ENCODE data around the gene ATP6V0C. TPM values are rescaled to one million over a fixed set of nuclear protein-coding genes. Genes with fewer than 3 reads are reported as not detected.

The ATP6V0C gene
- total and polyA plus RNA-seq, 2 of the 8 experiments (the other 6 are each of a cell fraction or from before 2014, with no cell fraction given): 125 to 176 TPM

DNA sequence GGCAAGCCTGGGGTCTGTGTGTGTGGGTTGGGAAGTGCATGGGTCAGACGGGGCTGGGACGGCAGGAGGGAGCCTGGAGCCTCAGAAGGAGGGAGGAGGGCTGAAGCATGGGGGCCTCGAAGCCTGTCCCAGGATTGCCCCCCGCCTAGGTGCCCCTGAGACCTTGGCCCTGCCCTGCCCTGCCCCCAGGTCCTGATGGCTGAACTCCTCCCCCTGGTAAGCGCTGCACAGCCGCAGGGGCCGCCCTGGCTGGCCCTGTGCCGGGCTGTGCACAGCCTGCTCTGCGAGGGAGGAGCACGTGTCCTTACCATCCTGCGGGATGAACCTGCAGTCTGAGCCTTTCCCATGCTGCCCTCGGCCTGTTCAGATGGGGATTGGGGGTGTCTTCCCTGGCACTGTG, 49.4 kb upstream of the ATP6V0C start (continued):
- TF ChIP-seq, protein P1, sequence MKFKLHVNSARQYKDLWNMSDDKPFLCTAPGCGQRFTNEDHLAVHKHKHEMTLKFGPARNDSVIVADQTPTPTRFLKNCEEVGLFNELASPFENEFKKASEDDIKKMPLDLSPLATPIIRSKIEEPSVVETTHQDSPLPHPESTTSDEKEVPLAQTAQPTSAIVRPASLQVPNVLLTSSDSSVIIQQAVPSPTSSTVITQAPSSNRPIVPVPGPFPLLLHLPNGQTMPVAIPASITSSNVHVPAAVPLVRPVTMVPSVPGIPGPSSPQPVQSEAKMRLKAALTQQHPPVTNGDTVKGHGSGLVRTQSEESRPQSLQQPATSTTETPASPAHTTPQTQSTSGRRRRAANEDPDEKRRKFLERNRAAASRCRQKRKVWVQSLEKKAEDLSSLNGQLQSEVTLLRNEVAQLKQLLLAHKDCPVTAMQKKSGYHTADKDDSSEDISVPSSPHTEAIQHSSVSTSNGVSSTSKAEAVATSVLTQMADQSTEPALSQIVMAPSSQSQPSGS (IDR thresholded peaks at IDR 0.05; ENCODE audit: low read length): no peak
- no peak for TF ChIP-seq SP1 (IDR thresholded peaks at IDR 0.05; ENCODE audit: low read depth, low read length)
- no peak for TF ChIP-seq SP4 (IDR thresholded peaks at IDR 0.05; ENCODE audit: low read length)
- TF ChIP-seq JUND (IDR thresholded peaks at IDR 0.05; ENCODE audit: low read length): no peak
- no peak for TF ChIP-seq MAX (IDR thresholded peaks at IDR 0.05)
- TF ChIP-seq NRF1 (IDR thresholded peaks at IDR 0.05; ENCODE audit: low read depth, low read length): no peak
- TF ChIP-seq EGR1 (IDR thresholded peaks at IDR 0.05; ENCODE audit: borderline replicate concordance, low read depth, low read length): no peak
- TF ChIP-seq CEBPB (IDR thresholded peaks at IDR 0.05; ENCODE audit: low read depth, low read length): no peak
- TF ChIP-seq, protein P2, sequence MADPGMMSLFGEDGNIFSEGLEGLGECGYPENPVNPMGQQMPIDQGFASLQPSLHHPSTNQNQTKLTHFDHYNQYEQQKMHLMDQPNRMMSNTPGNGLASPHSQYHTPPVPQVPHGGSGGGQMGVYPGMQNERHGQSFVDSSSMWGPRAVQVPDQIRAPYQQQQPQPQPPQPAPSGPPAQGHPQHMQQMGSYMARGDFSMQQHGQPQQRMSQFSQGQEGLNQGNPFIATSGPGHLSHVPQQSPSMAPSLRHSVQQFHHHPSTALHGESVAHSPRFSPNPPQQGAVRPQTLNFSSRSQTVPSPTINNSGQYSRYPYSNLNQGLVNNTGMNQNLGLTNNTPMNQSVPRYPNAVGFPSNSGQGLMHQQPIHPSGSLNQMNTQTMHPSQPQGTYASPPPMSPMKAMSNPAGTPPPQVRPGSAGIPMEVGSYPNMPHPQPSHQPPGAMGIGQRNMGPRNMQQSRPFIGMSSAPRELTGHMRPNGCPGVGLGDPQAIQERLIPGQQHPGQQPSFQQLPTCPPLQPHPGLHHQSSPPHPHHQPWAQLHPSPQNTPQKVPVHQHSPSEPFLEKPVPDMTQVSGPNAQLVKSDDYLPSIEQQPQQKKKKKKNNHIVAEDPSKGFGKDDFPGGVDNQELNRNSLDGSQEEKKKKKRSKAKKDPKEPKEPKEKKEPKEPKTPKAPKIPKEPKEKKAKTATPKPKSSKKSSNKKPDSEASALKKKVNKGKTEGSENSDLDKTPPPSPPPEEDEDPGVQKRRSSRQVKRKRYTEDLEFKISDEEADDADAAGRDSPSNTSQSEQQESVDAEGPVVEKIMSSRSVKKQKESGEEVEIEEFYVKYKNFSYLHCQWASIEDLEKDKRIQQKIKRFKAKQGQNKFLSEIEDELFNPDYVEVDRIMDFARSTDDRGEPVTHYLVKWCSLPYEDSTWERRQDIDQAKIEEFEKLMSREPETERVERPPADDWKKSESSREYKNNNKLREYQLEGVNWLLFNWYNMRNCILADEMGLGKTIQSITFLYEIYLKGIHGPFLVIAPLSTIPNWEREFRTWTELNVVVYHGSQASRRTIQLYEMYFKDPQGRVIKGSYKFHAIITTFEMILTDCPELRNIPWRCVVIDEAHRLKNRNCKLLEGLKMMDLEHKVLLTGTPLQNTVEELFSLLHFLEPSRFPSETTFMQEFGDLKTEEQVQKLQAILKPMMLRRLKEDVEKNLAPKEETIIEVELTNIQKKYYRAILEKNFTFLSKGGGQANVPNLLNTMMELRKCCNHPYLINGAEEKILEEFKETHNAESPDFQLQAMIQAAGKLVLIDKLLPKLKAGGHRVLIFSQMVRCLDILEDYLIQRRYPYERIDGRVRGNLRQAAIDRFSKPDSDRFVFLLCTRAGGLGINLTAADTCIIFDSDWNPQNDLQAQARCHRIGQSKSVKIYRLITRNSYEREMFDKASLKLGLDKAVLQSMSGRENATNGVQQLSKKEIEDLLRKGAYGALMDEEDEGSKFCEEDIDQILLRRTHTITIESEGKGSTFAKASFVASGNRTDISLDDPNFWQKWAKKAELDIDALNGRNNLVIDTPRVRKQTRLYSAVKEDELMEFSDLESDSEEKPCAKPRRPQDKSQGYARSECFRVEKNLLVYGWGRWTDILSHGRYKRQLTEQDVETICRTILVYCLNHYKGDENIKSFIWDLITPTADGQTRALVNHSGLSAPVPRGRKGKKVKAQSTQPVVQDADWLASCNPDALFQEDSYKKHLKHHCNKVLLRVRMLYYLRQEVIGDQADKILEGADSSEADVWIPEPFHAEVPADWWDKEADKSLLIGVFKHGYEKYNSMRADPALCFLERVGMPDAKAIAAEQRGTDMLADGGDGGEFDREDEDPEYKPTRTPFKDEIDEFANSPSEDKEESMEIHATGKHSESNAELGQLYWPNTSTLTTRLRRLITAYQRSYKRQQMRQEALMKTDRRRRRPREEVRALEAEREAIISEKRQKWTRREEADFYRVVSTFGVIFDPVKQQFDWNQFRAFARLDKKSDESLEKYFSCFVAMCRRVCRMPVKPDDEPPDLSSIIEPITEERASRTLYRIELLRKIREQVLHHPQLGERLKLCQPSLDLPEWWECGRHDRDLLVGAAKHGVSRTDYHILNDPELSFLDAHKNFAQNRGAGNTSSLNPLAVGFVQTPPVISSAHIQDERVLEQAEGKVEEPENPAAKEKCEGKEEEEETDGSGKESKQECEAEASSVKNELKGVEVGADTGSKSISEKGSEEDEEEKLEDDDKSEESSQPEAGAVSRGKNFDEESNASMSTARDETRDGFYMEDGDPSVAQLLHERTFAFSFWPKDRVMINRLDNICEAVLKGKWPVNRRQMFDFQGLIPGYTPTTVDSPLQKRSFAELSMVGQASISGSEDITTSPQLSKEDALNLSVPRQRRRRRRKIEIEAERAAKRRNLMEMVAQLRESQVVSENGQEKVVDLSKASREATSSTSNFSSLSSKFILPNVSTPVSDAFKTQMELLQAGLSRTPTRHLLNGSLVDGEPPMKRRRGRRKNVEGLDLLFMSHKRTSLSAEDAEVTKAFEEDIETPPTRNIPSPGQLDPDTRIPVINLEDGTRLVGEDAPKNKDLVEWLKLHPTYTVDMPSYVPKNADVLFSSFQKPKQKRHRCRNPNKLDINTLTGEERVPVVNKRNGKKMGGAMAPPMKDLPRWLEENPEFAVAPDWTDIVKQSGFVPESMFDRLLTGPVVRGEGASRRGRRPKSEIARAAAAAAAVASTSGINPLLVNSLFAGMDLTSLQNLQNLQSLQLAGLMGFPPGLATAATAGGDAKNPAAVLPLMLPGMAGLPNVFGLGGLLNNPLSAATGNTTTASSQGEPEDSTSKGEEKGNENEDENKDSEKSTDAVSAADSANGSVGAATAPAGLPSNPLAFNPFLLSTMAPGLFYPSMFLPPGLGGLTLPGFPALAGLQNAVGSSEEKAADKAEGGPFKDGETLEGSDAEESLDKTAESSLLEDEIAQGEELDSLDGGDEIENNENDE (IDR thresholded peaks at IDR 0.05; ENCODE audit: insufficient replicate concordance, low read length): no peak
- no peak for TF ChIP-seq KDM5A (IDR thresholded peaks at IDR 0.05; ENCODE audit: low read length)

Data from H1 (cell line).